ENCODE data around the gene STMN3. TPM values are rescaled to one million over a fixed set of nuclear protein-coding genes. Genes with fewer than 3 reads are reported as not detected.

Gene STMN3
- total RNA-seq, 3 donors from 2014 or later = 11.8 to 19.6 (median 17.7) TPM

DNA sequence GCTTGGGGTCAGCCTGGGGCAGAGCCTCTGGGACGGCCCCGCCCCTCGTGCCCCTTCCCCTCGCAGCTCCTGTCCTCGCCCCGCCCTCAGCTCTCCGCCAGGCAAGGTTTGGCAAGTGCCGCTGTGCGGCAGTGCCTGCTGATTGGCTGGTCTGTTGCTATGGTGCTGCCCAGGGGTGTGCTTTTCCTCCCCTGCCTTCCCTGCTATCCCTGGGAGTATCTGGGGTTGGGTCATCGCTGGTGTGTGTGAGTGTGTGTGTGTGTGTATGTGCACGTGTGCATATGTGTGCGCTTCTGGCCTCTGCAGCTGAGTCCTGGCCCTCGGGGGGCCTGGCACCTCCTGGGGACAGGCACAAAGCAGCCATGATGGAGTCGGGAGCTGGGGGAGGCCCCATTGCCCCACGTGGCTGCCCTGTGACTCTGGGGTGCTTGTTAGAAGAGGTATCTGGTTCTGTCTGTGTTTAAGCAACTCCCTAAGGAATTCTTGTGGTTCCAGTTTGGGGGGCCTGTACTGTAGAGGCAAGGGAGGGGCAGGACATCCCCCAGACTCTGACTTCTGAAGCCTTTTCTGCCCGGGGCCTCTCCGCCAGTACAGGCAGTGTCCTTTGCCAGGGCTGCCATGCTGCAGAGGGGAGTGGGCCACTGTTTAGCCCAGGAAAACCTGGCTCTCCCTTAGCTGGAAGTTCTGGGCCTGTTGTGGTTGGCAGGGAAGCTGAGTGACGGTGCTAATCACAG, 11.8 kb upstream of the STMN3 start:
- Histone ChIP-seq H3K36me3 (no peaks in the 10 kb centered on the region), H3K4me3 (no peak overlapping the region)

DNA sequence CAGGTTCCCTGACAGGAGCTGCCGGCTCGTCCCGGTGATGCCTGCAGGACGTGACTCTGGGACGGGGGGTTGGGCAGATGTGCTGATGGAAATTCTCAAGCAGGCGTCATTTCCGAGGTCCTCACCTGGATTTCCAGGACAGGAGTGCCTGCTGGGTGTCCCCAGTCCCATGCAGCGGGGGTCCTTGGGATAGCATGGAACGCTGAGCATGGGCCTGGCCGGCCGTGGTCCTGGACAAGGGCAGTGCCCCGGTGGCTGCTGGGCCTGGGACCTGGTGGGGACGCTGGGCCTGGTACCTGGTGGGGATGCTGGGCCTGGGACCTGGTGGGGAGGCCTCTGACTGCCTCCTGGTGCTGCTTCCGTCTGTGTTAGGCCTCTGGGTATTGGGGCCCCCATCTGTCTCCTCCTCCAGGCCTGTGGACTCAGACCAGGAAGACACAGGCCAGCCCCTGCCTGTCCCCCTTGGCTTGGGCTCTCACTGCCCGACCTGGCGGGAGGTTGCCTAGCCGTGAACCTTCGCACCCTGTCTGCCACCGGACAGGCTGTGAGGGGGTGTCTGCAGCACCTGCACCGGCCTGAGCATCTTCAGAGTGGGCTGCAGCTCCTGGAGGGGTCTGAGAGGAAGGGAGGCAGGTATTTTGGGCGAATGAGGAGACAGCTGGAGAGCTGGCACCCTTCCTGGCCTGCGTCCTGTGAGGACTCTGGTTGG, 11.1 kb upstream of the STMN3 start:
- Histone ChIP-seq H3K9me3 (no peaks in the 10 kb centered on the region), H3K27me3 (no peaks in the 10 kb centered on the region), H3K4me3 (no peak overlapping the region), H3K36me3 (no peaks in the 10 kb centered on the region), H3K27ac (no peak overlapping the region), H3K4me1 (peaks cover 3 to 7% of the 10 kb centered on the region in 2 donors)
- no peak for TF ChIP-seq POLR2A (IDR thresholded peaks at IDR 0.05)
- TF ChIP-seq, protein P1, sequence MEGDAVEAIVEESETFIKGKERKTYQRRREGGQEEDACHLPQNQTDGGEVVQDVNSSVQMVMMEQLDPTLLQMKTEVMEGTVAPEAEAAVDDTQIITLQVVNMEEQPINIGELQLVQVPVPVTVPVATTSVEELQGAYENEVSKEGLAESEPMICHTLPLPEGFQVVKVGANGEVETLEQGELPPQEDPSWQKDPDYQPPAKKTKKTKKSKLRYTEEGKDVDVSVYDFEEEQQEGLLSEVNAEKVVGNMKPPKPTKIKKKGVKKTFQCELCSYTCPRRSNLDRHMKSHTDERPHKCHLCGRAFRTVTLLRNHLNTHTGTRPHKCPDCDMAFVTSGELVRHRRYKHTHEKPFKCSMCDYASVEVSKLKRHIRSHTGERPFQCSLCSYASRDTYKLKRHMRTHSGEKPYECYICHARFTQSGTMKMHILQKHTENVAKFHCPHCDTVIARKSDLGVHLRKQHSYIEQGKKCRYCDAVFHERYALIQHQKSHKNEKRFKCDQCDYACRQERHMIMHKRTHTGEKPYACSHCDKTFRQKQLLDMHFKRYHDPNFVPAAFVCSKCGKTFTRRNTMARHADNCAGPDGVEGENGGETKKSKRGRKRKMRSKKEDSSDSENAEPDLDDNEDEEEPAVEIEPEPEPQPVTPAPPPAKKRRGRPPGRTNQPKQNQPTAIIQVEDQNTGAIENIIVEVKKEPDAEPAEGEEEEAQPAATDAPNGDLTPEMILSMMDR (IDR thresholded peaks at IDR 0.05) = no peak
- no peak for TF ChIP-seq POLR2AphosphoS5 (IDR thresholded peaks at IDR 0.05)
- intact Hi-C loops (cut with DNase I; ENCODE audit: low total_unique reads) = no loop called here
- DNase-seq (ENCODE audit: low spot score in 2 of 2) = no peak

More for the DNA sequence above, 11.8 kb upstream of the STMN3 start:
- intact Hi-C loops (cut with DNase I; ENCODE audit: low total_unique reads) = no loop called here
- DNase-seq (ENCODE audit: low spot score in 2 of 2) = no peak
- no peak overlapping the region for H3K27ac ChIP-seq
- H3K27me3 ChIP-seq = no peaks in the 10 kb centered on the region
- no peaks in the 10 kb centered on the region for H3K4me1 ChIP-seq
- TF ChIP-seq, protein P1 (IDR thresholded peaks at IDR 0.05) = no peak
- TF ChIP-seq POLR2A (IDR thresholded peaks at IDR 0.05) (no peak), POLR2AphosphoS5 (IDR thresholded peaks at IDR 0.05) (no peak)
- H3K9me3 ChIP-seq = no peaks in the 10 kb centered on the region

DNA sequence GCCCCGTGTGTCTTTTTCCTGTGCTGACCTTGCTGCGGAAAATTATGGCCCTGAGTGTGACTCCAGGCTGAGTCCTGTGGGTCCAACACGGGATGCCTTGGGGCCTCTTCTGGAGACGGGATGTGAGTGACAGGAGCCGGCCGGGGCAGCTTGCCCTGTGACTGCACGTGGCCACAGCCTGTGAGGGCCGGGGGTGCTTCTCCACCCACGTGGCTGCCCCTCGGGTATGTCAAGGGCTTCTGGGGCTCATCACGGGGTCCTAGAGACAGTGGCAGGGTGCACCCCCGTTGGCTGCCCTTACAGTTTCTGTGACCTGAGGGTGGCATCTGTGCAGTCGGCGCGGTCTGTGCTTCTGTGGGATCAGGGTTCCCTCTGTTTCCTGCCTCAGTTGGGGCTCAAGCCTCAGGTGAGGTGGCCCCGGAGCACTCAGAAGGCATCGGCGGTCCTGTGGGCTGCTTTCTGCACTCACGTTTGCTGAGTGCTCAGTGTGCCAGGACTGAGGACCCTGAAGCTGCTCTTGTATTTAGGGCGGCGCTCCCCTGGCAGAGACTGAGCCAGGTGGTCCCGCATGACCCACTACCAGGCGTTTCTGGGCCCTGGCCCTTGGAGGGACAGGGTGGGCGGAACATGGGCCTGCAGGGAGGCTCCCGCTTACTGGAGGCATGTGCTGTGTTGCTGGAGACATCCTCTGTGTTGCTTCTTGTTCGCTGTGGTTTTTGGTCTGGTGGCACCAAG, 10.3 kb upstream of the STMN3 start:
- H3K36me3 ChIP-seq = no peaks in the 10 kb centered on the region

DNA sequence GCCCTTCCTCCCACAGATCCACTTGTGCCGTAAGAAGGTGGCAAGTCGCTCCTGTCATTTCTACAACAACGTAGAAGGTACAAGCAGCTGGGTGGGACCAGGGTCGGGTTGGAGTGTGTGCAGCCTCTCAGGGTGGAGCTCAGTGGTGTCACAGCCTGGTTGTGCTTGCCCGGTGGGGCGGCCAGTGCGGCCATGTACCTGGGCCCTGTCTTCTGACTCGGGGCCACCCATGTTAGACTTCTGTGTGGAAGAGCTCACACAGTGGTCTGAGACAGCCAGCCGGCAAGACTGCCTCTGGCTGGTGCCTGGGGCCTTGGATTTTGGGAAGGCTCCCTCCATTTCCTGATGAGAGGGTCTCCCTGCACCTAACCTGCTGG, 9.6 kb upstream of the STMN3 start:
- Histone ChIP-seq H3K27ac (no peak overlapping the region), H3K9me3 (no peaks in the 10 kb centered on the region), H3K4me3 (no peak overlapping the region), H3K27me3 (no peaks in the 10 kb centered on the region), H3K4me1 (peaks cover 4 to 12% of the 10 kb centered on the region in 2 donors), H3K36me3 (no peaks in the 10 kb centered on the region)
- TF ChIP-seq, protein P1 (IDR thresholded peaks at IDR 0.05) = no peak
- TF ChIP-seq POLR2A (IDR thresholded peaks at IDR 0.05) (no peak), POLR2AphosphoS5 (IDR thresholded peaks at IDR 0.05) (no peak)
- DNase-seq (ENCODE audit: low spot score in 2 of 2) = no peak
- intact Hi-C loops (cut with DNase I; ENCODE audit: low total_unique reads) = no loop called here

More for the DNA sequence above, 10.3 kb upstream of the STMN3 start:
- H3K4me3 ChIP-seq = no peak overlapping the region
- TF ChIP-seq POLR2A (IDR thresholded peaks at IDR 0.05) (no peak), POLR2AphosphoS5 (IDR thresholded peaks at IDR 0.05) (no peak)
- TF ChIP-seq, protein P1 (IDR thresholded peaks at IDR 0.05) = no peak
- no peaks in the 10 kb centered on the region for H3K9me3 ChIP-seq
- no peaks in the 10 kb centered on the region for H3K27me3 ChIP-seq
- intact Hi-C loops (cut with DNase I; ENCODE audit: low total_unique reads) = no loop called here
- H3K27ac ChIP-seq = no peak overlapping the region
- no peak for DNase-seq (ENCODE audit: low spot score in 2 of 2)
- H3K4me1 ChIP-seq = peaks cover 4 to 12% of the 10 kb centered on the region in 2 donors

Data from breast epithelium (tissue), 4 donors.